Kidney capillary endothelial cell (primary cell): ENCODE measurements around the gene MAPK7.

Experiments
- DNase-seq: peaks from one replicate; pipeline ENCODE4 v3.0.0-alpha.2; 2018; ENCODE audit warnings: low spot score

Gene MAPK7

DNA sequence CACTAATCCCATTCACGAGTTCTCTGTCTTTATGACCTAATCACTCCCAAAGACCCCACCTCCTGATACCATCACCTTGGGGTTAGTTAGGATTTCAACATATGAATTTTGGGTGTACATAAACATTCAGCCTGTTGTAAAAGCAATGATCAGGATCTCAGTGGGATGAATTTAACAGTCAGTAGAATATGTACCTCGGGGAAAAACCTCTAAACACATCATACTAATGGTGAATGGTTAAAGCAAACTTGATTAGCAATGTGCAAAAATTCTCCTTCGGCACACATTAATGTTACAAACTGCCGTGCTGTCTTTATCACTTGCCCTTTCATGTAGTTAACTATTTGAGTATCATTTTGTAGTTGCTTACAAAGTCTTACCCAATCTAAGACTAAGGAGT, 42.9 kb downstream of the MAPK7 start:
- DNase-seq = no peak

DNA sequence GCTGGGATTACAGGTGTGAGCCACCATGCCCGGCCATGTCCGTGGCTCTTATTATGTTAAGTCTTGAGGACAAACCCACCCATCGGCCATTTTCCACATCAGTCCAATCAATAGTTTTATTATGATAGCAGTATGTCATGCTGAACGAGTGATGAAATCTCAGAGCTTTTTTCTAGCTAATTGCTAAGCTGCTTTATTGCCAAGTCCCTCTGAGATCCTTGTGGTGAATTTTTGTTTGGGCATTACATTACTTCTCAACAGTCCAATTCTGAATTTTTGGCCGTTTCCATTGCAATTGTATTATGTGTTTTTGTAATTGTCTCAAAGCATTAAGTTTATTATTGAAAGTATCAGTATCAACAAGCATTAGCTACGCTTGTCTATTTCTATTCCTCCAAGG, 43.6 kb downstream of the MAPK7 start:
- no peak for DNase-seq

DNA sequence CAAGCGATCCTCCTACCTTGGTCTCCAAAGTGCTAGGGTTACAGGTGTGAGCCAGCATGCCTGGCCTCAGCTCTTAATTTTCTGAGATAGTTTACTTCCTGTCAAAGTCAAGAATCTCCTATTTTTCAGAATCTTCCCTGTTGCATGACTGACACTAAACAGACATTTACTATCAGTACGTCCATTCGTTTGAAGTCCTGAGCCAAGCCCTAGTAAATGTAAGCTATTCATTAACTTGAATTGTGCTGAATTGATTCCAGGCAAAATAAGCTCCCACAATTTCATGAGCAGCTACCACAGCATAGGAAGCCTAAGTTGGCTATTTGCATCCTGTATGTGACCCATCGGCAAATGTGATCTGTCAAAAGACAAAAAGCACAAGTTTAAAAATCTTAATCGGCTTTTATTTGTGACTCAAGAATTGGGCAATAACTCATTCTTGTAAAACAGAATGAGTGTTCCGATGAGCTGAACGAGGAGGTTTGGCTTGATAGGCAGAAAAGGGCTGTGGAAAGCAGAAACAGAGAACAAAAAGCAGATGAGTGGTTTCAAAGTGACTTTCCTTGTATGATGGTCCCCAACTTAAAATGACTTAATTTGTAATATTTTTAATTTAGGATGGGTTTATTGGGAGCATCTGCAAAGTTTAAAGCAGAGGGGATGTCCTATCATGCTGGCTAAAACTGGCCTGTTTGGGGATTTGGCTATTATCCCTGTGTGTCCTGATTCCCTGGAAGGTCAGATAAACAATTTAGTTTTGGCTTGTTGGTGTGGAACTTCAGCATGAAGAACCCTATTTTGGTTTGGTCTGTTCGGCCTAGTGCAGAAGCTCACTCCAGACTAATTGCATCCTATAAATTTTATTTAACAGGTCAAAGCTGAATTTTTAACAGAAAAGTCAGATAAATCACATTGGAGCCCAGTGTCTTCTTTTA, 46.9 kb downstream of the MAPK7 start:
- no peak for DNase-seq

DNA sequence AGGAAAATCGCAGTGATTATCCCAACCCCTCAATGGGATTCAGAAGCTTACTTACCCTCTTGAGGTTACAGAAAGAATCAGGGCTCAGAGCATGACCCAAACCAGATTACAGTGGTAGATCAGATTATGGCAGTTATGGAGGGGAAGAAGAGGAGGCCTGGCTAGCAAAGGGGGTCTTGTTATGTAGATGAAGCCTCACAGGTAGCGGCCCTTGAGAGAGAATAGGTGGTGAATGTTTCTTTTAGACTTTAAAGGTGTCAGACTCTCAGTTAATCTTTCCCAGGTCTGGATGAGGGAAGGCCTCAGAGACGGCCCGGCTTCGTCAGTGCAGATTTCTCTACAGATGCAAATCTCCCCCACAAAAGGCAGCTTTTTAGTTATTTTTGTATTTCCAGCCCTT, 48.3 kb downstream of the MAPK7 start:
- no peak for DNase-seq

DNA sequence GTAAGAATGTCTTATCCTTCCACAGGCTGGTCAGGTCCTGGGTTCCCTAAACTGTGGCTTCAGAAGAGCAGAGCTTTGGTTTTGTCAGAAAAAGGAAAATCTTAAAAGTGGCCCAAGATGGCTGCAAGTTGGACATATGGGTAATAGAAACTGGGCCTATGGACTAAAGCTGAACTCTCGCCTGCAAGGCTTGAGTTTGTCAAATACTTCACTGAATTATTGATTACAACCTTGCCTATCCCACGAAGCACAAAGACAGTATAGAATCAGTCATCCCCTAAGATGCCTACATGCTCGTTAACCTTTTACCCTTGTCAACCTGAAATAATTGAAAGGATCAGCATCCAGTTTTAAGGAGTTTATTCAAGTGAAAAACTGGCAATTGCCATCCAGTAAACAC, 53.4 kb downstream of the MAPK7 start:
- no peak for DNase-seq
